Measurements from ENCODE around the gene MYORG.

DNA sequence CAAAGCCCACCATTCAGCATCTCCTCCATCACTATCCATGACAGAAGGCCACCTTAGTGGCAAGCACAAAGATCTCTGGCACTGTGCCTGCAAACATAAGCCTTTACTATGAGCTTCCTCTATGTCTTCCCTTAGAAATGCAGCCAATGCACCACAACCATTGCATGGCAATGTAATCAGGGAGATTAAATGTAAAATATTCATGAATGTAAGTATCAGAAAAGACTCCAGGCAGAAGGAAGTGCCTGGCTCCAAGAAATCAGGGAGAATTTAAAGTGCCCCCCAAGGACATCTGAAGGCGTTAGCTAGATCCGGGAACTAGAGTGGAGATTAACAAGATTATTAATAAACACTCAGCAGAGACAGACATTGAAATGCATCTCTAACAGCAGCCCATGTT lies 32.5 kb upstream of the MYORG start:
- TF ChIP-seq, protein P1, sequence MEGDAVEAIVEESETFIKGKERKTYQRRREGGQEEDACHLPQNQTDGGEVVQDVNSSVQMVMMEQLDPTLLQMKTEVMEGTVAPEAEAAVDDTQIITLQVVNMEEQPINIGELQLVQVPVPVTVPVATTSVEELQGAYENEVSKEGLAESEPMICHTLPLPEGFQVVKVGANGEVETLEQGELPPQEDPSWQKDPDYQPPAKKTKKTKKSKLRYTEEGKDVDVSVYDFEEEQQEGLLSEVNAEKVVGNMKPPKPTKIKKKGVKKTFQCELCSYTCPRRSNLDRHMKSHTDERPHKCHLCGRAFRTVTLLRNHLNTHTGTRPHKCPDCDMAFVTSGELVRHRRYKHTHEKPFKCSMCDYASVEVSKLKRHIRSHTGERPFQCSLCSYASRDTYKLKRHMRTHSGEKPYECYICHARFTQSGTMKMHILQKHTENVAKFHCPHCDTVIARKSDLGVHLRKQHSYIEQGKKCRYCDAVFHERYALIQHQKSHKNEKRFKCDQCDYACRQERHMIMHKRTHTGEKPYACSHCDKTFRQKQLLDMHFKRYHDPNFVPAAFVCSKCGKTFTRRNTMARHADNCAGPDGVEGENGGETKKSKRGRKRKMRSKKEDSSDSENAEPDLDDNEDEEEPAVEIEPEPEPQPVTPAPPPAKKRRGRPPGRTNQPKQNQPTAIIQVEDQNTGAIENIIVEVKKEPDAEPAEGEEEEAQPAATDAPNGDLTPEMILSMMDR (conservative IDR thresholded peaks at IDR 0.05), result no peak
- TF ChIP-seq EZH2 (IDR thresholded peaks at IDR 0.05; ENCODE audit: low read depth), result no peak

Measured in PC-9 (cell line).